Jurkat, Clone E6-1 (cell line): Measurements from ENCODE around the gene KCNN1.
"Not testable (repeated sequence)": the region's sequence is repeated elsewhere in the genome, so short reads cannot be mapped to it uniquely, and the experiment has no call there.

Experiments used
- DNase-seq: peaks from one replicate; pipeline ENCODE4 v3.0.0-alpha.2; 2011; ENCODE audit warnings: low read depth, low spot score
- H3K4me3 ChIP-seq: 2 replicates; pipeline ENCODE4 v1.5.1; 2011; ENCODE audit warnings: mild to moderate bottlenecking, low read length, control low read depth, moderate library complexity

KCNN1 gene

GRCh38 chr19:17965370-17966128, 1.4 kb upstream of the KCNN1 start:
- H3K4me3 ChIP-seq: no peak overlapping the region
- DNase-seq: no peak

GRCh38 chr19:17966129-17966483, 801 bp upstream of the KCNN1 start:
- H3K4me3 ChIP-seq: no peak overlapping the region
- no peak for DNase-seq

- H3K4me3 ChIP-seq: no peak overlapping the region
- DNase-seq: no peak
Measured at GRCh38 chr19:17967257-17968051, 547 bp downstream of the KCNN1 start.

GRCh38 chr19:17968362-17968761, 1.5 kb downstream of the KCNN1 start:
- H3K4me3 ChIP-seq: no peak overlapping the region
- no peak for DNase-seq

- H3K4me3 ChIP-seq: no peak overlapping the region
- DNase-seq: no peak
Measured at GRCh38 chr19:17969096-17969792, 2.3 kb downstream of the KCNN1 start.

- no peak for DNase-seq
Measured at GRCh38 chr19:17972230-17972629, 5.3 kb downstream of the KCNN1 start.

GRCh38 chr19:17973759-17974158, 6.9 kb downstream of the KCNN1 start:
- DNase-seq: no peak
- no peak overlapping the region for H3K4me3 ChIP-seq

More at GRCh38 chr19:17972230-17972629, 5.3 kb downstream of the KCNN1 start:
- no peak overlapping the region for H3K4me3 ChIP-seq

- H3K4me3 ChIP-seq: no peak overlapping the region
Measured at GRCh38 chr19:17974551-17974950, 7.6 kb downstream of the KCNN1 start.

GRCh38 chr19:17975032-17975431, 8.1 kb downstream of the KCNN1 start:
- H3K4me3 ChIP-seq: no peak overlapping the region
- no peak for DNase-seq

More at GRCh38 chr19:17974551-17974950, 7.6 kb downstream of the KCNN1 start:
- no peak for DNase-seq

GRCh38 chr19:17977021-17977420, 10.1 kb downstream of the KCNN1 start:
- DNase-seq: no peak
- no peak overlapping the region for H3K4me3 ChIP-seq

GRCh38 chr19:17977488-17977887, 10.6 kb downstream of the KCNN1 start:
- no peak overlapping the region for H3K4me3 ChIP-seq
- DNase-seq: no peak

GRCh38 chr19:17981611-17982010, 14.7 kb downstream of the KCNN1 start:
- DNase-seq: no peak
- H3K4me3 ChIP-seq: no peak overlapping the region

GRCh38 chr19:17982430-17982829, 15.5 kb downstream of the KCNN1 start:
- DNase-seq: no peak
- H3K4me3 ChIP-seq: no peak overlapping the region

- DNase-seq: no peak
- H3K4me3 ChIP-seq: no peak overlapping the region
Measured at GRCh38 chr19:17985037-17985818, 18.3 kb downstream of the KCNN1 start.

GRCh38 chr19:17986569-17986968, 19.7 kb downstream of the KCNN1 start:
- not testable (repeated sequence) for H3K4me3 ChIP-seq, DNase-seq

GRCh38 chr19:17988161-17988560, 21.3 kb downstream of the KCNN1 start:
- no peak for DNase-seq
- no peak overlapping the region for H3K4me3 ChIP-seq

- no peak for DNase-seq
- H3K4me3 ChIP-seq: no peak overlapping the region
Measured at GRCh38 chr19:17989425-17990094, 22.7 kb downstream of the KCNN1 start.

GRCh38 chr19:17993076-17993813, 26.3 kb downstream of the KCNN1 start:
- no peak overlapping the region for H3K4me3 ChIP-seq
- DNase-seq: no peak
